ENCODE data around the gene EEF2K. TPM values are rescaled to one million over a fixed set of nuclear protein-coding genes. Genes with fewer than 3 reads are reported as not detected.
A peak's percentile ranks its signal among the peaks of the same experiment; 100 is the strongest.

EEF2K gene
- total RNA-seq, 4 donors from 2014 or later: 18.7 to 39.9 (median 21.2) TPM

DNA sequence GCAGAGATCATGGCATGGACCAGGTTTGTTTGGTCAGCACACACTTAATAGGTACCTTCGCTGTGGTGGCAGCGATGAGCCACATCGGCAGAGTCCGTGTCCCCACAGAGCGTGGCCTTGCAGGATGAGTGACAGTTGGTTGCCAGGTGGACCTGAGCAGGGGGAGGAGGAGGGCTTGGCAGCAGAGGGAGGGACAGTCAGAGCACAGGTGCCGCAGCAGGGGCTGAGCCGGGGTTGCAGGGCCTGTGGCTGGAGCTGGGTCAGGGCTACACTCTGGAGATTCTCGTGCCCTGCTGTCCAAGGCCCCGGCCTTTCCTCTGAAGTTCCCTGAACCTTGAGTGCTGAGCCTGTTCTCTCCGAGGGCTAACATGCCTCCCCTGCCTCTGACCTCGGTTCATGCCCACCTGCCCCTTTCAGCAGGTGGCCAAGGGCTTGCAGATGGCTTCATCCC, 116.0 kb downstream of the EEF2K start:
- peaks cover 0 to 68% of the 10 kb centered on the region in 2 donors for H3K36me3 ChIP-seq
- no peak overlapping the region for H3K4me3 ChIP-seq
- H3K4me1 ChIP-seq: peaks cover 10 to 20% of the 10 kb centered on the region in 2 donors
- ATAC-seq (no peak), DNase-seq (no peak)
- no peaks in the 10 kb centered on the region for H3K27me3 ChIP-seq
- peak overlapping the region in 2 of 4 donors; percentile 35 to 59 for H3K27ac ChIP-seq
- intact Hi-C loops (cut with DNase I; ENCODE audit: low total_unique reads) (loop anchor here (5.0 kb wide), 2 partner anchors 100 to 1135 kb away; no protein-coding TSS in a partner anchor), in situ Hi-C loops (cut with MboI; ENCODE audit: low sequenced_read_pairs in 4 of 4) (loop anchor here in 1 of 4 donors (10.0 kb wide), 1 partner anchor 1167 kb away; the partner anchor contains the start of genes DNAH3 and LDAF1)
- no peaks in the 10 kb centered on the region for H3K9me3 ChIP-seq
- no peak for TF ChIP-seq POLR2A (IDR thresholded peaks at IDR 0.05)
- TF ChIP-seq, protein P1, sequence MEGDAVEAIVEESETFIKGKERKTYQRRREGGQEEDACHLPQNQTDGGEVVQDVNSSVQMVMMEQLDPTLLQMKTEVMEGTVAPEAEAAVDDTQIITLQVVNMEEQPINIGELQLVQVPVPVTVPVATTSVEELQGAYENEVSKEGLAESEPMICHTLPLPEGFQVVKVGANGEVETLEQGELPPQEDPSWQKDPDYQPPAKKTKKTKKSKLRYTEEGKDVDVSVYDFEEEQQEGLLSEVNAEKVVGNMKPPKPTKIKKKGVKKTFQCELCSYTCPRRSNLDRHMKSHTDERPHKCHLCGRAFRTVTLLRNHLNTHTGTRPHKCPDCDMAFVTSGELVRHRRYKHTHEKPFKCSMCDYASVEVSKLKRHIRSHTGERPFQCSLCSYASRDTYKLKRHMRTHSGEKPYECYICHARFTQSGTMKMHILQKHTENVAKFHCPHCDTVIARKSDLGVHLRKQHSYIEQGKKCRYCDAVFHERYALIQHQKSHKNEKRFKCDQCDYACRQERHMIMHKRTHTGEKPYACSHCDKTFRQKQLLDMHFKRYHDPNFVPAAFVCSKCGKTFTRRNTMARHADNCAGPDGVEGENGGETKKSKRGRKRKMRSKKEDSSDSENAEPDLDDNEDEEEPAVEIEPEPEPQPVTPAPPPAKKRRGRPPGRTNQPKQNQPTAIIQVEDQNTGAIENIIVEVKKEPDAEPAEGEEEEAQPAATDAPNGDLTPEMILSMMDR (IDR thresholded peaks at IDR 0.05 in 4 of 5, conservative IDR thresholded peaks at IDR 0.05 in 1 of 5): no peak

DNA sequence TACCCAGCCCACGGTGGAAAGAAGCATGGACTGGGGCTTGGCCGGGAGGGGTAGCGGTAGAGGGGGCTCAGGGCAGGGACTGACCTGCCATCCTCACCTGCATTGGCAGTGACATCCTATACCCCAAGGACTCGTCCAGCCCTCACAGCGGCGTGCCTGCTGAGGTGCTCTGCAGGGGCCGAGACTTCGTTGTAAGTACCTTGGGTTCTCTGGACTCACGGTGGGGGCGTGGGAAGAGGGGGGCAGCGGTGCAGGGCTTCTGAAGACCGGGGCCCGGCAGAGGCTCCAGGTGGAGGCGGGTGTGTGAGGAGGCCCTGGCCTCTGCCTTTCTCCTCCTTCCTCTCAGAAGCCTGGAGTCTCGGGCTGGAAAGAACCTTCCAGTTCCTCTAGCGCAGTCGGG, 116.7 kb downstream of the EEF2K start:
- TF ChIP-seq POLR2A (IDR thresholded peaks at IDR 0.05): no peak
- TF ChIP-seq, protein P1 (IDR thresholded peaks at IDR 0.05 in 4 of 5, conservative IDR thresholded peaks at IDR 0.05 in 1 of 5): no peak
- intact Hi-C loops (cut with DNase I; ENCODE audit: low total_unique reads): loop anchor here (5.0 kb wide), 2 partner anchors 100 to 1135 kb away; no protein-coding TSS in a partner anchor
- H3K27ac ChIP-seq: no peak overlapping the region
- H3K9me3 ChIP-seq: no peaks in the 10 kb centered on the region
- H3K36me3 ChIP-seq: peaks cover 0 to 68% of the 10 kb centered on the region in 2 donors
- H3K27me3 ChIP-seq: no peaks in the 10 kb centered on the region
- DNase-seq (no peak), ATAC-seq (no peak)
- H3K4me3 ChIP-seq: no peak overlapping the region
- H3K4me1 ChIP-seq: peaks cover 10 to 19% of the 10 kb centered on the region in 2 donors
- in situ Hi-C loops (cut with MboI; ENCODE audit: low sequenced_read_pairs in 4 of 4): loop anchor here in 1 of 4 donors (10.0 kb wide), 1 partner anchor 1168 kb away; the partner anchor contains the start of genes DNAH3 and LDAF1

DNA sequence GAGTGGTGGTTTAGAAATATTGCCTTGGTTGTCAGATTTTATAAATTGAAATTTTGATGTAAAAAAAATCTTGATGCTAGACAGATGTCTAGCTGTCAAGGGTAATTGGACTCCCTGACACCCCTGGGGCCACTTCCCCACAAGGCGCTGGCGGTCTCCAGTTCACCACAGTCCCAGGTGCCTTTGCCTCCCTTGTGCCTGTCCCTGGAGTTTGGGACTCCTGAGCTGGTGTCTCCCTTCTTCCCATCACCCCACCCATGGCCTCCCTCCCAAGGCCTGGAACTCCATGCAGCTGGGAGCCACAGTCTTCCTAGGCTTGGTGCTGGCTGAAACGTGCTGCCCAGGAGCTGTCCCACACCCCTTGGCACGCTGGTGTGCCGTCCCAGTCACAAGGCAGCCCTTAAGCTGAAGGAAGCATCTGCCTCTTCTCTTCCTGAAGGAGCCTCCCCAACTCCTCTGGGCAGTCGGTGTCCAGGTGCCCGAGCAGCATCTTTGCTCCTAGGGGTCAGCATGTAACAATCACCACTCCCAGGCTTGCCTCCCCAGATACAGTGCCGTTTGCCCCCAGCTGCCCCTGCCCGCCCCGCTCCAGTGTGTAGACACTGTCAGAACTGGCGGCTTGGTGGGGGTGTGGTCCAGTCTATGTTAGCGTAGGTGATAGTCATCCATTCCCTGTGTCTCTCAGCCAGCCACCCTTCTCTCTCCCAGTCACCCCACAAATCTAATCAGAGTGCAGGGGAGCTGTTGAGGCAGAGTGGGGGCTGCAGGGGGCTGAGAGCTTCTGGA, 117.3 kb downstream of the EEF2K start:
- intact Hi-C loops (cut with DNase I; ENCODE audit: low total_unique reads) (loop anchor here (5.0 kb wide), 2 partner anchors 99 to 1136 kb away; no protein-coding TSS in a partner anchor), in situ Hi-C loops (cut with MboI; ENCODE audit: low sequenced_read_pairs in 4 of 4) (loop anchor here in 1 of 4 donors (10.0 kb wide), 1 partner anchor 1169 kb away; the partner anchor contains the start of genes DNAH3 and LDAF1)
- H3K4me1 ChIP-seq: peaks cover 10 to 13% of the 10 kb centered on the region in 2 donors
- H3K36me3 ChIP-seq: peaks cover 0 to 72% of the 10 kb centered on the region in 2 donors
- TF ChIP-seq, protein P1 (IDR thresholded peaks at IDR 0.05 in 4 of 5, conservative IDR thresholded peaks at IDR 0.05 in 1 of 5): no peak
- TF ChIP-seq POLR2A (IDR thresholded peaks at IDR 0.05): no peak
- DNase-seq (no peak), ATAC-seq (no peak)
- no peak overlapping the region for H3K27ac ChIP-seq
- no peaks in the 10 kb centered on the region for H3K9me3 ChIP-seq
- H3K27me3 ChIP-seq: no peaks in the 10 kb centered on the region
- H3K4me3 ChIP-seq: no peak overlapping the region

DNA sequence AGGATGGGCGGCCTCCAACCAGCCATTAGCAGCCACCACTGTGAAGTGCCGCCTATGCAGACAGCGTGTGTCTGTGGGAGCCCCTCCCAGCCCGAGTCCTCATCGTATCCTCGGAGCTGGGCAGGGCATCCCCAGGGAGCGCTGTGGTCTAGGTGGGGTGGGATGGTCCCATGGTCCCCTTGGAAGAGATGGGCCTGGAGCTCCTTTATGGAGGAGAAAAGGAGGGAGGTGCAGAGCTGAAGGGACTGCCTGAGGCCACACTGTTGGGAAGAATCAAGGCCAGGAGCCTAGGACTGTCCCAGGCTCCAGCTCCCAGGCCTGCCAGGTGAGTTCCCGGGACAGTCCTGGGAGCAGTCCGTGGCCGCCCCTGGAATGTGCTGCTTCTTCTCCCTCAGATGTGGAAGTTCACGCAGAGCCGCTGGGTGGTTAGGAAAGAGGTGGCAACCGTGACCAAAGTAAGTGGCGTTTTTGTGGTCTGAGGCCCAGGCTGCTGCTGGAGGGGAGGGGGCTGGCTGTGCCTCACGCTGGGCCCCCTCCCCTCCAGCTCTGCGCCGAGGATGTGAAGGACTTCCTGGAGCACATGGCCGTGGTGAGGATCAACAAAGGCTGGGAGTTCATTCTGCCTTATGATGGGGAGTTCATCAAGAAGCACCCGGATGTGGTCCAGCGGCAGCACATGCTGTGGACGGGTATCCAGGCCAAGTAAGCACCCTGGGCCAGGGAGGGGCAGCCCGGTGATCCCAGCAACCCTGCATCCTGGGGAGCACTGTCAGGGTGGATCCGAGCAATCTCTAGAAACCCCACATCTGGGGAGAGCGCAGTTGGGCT, 118.1 kb downstream of the EEF2K start:
- no peak overlapping the region for H3K27ac ChIP-seq
- H3K36me3 ChIP-seq: peaks cover 0 to 70% of the 10 kb centered on the region in 2 donors
- DNase-seq: no peak
- H3K4me3 ChIP-seq: no peak overlapping the region
- in situ Hi-C loops (cut with MboI; ENCODE audit: low sequenced_read_pairs in 4 of 4): loop anchor here in 1 of 4 donors (10.0 kb wide), 1 partner anchor 1169 kb away; the partner anchor contains the start of genes DNAH3 and LDAF1
- H3K9me3 ChIP-seq: no peaks in the 10 kb centered on the region
- intact Hi-C loops (cut with DNase I; ENCODE audit: low total_unique reads): loop anchor here (5.0 kb wide), 2 partner anchors 98 to 1137 kb away; no protein-coding TSS in a partner anchor
- no peaks in the 10 kb centered on the region for H3K27me3 ChIP-seq
- peaks cover 10% of the 10 kb centered on the region in 2 donors for H3K4me1 ChIP-seq
- TF ChIP-seq, protein P1 (IDR thresholded peaks at IDR 0.05 in 4 of 5, conservative IDR thresholded peaks at IDR 0.05 in 1 of 5): no peak
- TF ChIP-seq POLR2A (IDR thresholded peaks at IDR 0.05): no peak
- no peak for ATAC-seq

Data from gastrocnemius medialis (tissue), 4 donors.